ENCODE measurements around the gene AP2S1.
"Not testable (repeated sequence)": the region's sequence is repeated elsewhere in the genome, so short reads cannot be mapped to it uniquely, and the experiment has no call there.

AP2S1 gene

DNA sequence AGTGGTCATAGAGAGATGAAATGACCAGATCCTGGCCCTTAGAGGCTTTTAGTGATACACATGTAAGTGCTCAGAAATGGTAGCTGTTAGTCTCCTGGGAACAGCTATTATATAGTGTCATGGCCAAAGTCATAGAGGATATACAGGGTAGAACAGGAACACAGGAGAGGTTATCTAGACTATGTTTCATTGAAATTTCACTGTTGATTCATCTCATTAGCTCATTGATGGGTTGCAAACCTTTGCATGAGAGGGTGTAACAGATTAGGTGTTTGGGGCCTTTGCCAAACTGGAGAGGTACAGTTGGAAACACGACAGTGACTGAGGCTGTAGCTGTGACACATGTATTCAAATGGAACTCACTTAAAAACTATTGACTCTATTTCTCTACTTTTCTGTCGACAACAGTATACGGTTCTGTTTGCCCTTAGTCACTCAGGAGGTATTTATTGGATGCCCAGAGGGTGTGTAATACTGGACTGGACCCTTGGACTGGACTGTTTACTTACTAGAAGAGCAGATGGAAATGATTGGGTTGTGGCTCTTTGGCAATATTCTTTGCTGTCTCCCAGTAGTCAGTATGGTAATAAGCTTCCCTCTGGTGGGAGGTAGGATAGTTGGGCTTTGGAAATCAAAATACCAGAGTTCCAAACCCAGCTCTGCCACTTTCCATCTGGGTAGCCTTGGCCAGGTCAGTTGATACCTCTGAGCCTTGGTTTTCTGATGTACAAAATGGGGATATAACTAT, 40.0 kb upstream of the AP2S1 start:
- TF ChIP-seq, protein P1, sequence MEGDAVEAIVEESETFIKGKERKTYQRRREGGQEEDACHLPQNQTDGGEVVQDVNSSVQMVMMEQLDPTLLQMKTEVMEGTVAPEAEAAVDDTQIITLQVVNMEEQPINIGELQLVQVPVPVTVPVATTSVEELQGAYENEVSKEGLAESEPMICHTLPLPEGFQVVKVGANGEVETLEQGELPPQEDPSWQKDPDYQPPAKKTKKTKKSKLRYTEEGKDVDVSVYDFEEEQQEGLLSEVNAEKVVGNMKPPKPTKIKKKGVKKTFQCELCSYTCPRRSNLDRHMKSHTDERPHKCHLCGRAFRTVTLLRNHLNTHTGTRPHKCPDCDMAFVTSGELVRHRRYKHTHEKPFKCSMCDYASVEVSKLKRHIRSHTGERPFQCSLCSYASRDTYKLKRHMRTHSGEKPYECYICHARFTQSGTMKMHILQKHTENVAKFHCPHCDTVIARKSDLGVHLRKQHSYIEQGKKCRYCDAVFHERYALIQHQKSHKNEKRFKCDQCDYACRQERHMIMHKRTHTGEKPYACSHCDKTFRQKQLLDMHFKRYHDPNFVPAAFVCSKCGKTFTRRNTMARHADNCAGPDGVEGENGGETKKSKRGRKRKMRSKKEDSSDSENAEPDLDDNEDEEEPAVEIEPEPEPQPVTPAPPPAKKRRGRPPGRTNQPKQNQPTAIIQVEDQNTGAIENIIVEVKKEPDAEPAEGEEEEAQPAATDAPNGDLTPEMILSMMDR (conservative IDR thresholded peaks at IDR 0.05; ENCODE audit: control insufficient read depth, insufficient read depth, low read depth, low read length) = peak; percentile 42
- DNase-seq (ENCODE audit: low read depth) = peak; percentile 96
- H3K4me3 ChIP-seq (ENCODE audit: control insufficient read depth, low read depth, low read length) = no peak overlapping the region

DNA sequence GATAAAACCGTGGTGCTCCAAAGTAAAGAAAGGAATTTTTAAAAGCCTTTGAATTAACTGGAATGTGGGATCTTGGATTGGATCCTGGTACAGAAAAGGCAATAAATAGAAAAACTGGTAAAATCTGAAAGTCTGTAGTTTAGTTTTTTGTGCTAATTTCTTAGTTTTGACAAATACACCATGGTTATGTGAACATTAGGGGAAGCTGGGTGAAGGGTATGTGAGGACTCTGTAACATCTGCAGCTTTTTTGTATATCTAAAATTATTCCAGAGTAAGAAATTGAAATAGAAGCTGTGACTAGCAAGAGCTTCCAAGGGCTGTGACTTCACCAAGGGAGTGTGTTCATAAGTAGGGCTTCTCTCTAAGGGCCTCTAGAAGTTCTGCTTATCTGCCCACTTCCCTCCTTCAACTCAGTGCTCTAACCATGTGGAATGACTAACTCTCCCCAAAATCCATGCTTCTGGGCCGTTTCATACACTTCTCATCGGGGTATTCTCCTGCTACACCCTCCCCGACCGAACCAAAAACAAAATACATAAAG, 36.7 kb upstream of the AP2S1 start:
- TF ChIP-seq, protein P1 (conservative IDR thresholded peaks at IDR 0.05; ENCODE audit: control insufficient read depth, insufficient read depth, low read depth, low read length) = no peak
- no peak for DNase-seq (ENCODE audit: low read depth)
- H3K4me3 ChIP-seq (ENCODE audit: control insufficient read depth, low read depth, low read length) = no peak overlapping the region

DNA sequence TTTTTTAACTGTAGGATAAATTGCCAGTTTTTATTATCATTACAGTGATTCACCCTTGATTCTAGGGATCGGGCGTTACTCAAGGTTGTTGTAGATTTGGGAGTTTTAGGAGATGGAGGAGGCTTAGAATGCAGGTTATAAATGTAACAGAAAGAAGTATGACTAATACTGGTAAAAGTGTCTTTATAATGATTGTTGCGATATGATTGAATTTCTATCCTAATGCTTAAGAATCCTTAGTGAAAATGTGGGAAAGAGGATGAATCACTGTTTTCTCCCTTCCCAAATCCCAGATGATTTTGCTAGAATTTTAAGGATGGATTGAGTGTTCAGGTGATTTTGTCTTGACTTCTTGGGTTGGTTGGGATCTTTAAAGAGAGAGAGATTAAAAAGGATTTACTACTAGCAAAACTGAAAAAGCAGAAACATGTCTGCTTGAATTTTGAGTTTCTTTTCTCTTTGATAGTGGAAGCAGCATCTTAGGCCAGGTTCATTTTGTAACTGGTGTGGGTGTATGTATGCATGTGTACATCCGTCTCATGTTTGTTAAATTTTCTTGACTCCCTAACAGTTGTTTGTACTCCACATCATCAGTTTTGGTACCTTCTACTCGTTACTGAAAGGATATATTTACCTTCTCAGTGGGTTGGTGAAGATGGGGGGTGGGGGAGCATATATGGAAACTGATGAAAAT, 36.0 kb upstream of the AP2S1 start:
- H3K4me3 ChIP-seq (ENCODE audit: control insufficient read depth, low read depth, low read length) = no peak overlapping the region
- TF ChIP-seq, protein P1 (conservative IDR thresholded peaks at IDR 0.05; ENCODE audit: control insufficient read depth, insufficient read depth, low read depth, low read length) = no peak
- DNase-seq (ENCODE audit: low read depth) = peak; percentile 55

- H3K4me3 ChIP-seq (ENCODE audit: control insufficient read depth, low read depth, low read length) = no peak overlapping the region
- TF ChIP-seq, protein P1 (conservative IDR thresholded peaks at IDR 0.05; ENCODE audit: control insufficient read depth, insufficient read depth, low read depth, low read length) = no peak
- no peak for DNase-seq (ENCODE audit: low read depth)
Observed at GRCh38 chr19:46885411-46885810, 34.8 kb upstream of the AP2S1 start.

DNA sequence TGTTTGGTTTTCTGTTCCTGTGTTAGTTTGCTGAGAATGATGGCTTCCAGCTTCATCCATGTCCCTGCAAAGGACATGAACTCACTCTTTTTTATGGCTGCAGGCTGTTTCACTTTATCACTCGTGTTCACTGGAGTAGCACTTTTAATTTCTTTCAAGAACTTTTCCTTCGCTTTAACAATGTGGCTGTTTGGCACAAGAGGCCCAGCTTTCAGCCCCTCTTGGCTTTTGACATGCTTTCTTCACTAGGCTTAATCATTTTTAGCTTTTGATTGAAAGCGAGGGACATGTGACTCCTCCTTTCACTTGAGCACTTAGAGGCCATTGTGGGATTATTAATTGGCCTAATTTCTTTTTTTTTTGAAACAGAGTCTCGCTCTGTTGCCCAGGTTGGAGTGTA, 32.1 kb upstream of the AP2S1 start:
- H3K4me3 ChIP-seq (ENCODE audit: control insufficient read depth, low read depth, low read length); DNase-seq (ENCODE audit: low read depth): not testable (repeated sequence)

DNA sequence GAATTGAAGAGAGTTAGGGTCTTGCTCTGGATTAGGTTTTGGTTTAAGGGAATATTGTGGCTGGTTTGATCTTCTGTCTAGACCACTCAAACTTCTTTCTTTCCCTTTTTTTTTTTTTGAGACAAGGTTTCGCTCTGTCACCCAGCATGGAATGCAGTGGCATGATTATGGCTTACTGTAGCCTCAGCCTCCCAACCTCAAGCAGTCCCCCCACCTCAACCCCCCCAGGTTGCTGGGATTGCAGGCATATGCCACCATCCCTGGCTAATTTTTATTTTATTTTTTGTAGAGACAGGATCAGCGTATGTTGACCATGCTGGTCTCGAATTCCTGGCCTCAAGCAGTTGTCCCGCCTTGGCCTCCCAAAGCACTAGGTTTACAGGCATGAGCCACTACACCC, 31.4 kb upstream of the AP2S1 start:
- H3K4me3 ChIP-seq (ENCODE audit: control insufficient read depth, low read depth, low read length) = no peak overlapping the region
- TF ChIP-seq, protein P1 (conservative IDR thresholded peaks at IDR 0.05; ENCODE audit: control insufficient read depth, insufficient read depth, low read depth, low read length) = no peak
- no peak for DNase-seq (ENCODE audit: low read depth)

DNA sequence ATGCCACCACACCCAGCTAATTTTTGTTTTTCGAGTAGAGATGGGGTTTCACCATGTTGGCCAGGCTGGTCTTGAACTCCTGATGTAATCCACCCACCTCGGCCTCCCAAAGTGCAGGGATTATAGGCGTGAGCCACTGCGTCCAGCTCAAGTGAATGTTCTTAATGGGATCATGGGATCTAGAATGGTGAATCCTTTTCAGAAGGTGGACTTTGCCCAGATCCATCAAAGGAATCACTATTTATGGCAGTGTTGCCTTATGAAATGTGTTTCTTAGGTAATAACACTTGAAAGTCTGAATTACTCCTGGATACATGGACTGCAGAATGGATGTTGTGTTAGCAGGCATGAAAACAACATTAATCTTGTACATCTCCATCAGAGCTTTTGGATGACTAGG, 30.4 kb upstream of the AP2S1 start:
- TF ChIP-seq, protein P1 (conservative IDR thresholded peaks at IDR 0.05; ENCODE audit: control insufficient read depth, insufficient read depth, low read depth, low read length) = no peak
- DNase-seq (ENCODE audit: low read depth) = no peak
- no peak overlapping the region for H3K4me3 ChIP-seq (ENCODE audit: control insufficient read depth, low read depth, low read length)
